IMR-90 (cell line): Measurements from ENCODE around the gene DTD1. TPM values are rescaled to one million over a fixed set of nuclear protein-coding genes. Genes with fewer than 3 reads are reported as not detected.

Experiments
- ATAC-seq: fragments of 200-7000 bp; cut with Tn5 transposase; 2 replicates; pipeline ENCODE4 v1.9.1; 2020; ENCODE audit warnings: low read depth, mild to moderate bottlenecking, moderate library complexity
- BruUV-seq: library from RNA; stranded (reverse); fragments of 400-500 nt; replicated peaks from 2 replicates; lab custom pipeline; 2021; lab: Mats Ljungman, UMichigan
- CTCF ChIA-PET: fragments of 300-600 bp; formaldehyde crosslinking; extraction: SDS; loops from one replicate; lab custom pipeline; 2021; ENCODE audit warnings: antibody characterized with exemption; lab: Yijun Ruan, JAX
- POLR2A ChIA-PET: fragments of 300-600 bp; sonication (Branson Sonifier 250); formaldehyde crosslinking; loops from one replicate; lab custom pipeline; 2022; ENCODE audit warnings: antibody characterized with exemption; ENCODE audit not compliant: unreplicated experiment; lab: Charles Lee
- DNase-seq: peaks from one replicate; pipeline ENCODE4 v3.0.0; 2013
- H2AFZ ChIP-seq: replicated peaks from 2 replicates; pipeline ENCODE3; 2013; ENCODE audit warnings: low read length, mild to moderate bottlenecking; ENCODE audit not compliant: poor library complexity
- H2AK5ac ChIP-seq: 2 replicates; pipeline ENCODE4 v1.6.1; 2013; ENCODE audit warnings: low read depth, low read length, inconsistent platforms
- H2AK9ac ChIP-seq: replicated peaks from 2 replicates; pipeline ENCODE3; 2013; ENCODE audit warnings: mild to moderate bottlenecking, low read depth, low read length, moderate library complexity; ENCODE audit not compliant: poor library complexity
- H2BK120ac ChIP-seq: 2 replicates; pipeline ENCODE4 v1.6.1; 2013; ENCODE audit warnings: low read depth, low read length, inconsistent platforms
- H2BK15ac ChIP-seq: 3 replicates; pipeline ENCODE4 v1.6.1; 2013; ENCODE audit warnings: low read depth, low read length, inconsistent platforms
- H2BK20ac ChIP-seq: 2 replicates; pipeline ENCODE4 v1.6.1; 2013; ENCODE audit warnings: low read depth, mild to moderate bottlenecking, inconsistent platforms, low read length, moderate library complexity
- H2BK5ac ChIP-seq: 2 replicates; pipeline ENCODE4 v1.6.1; 2013; ENCODE audit warnings: mild to moderate bottlenecking, low read depth, low read length, inconsistent platforms; ENCODE audit not compliant: poor library complexity, severe bottlenecking
- H3K14ac ChIP-seq: replicated peaks from 2 replicates; pipeline ENCODE4 v1.6.1; 2013; ENCODE audit warnings: low read depth, low read length, inconsistent platforms
- H3K18ac ChIP-seq: 2 replicates; pipeline ENCODE4 v1.6.1; 2013; ENCODE audit warnings: low read depth, low read length, control low read depth
- H3K23ac ChIP-seq: 2 replicates; pipeline ENCODE4 v1.6.1; 2013; ENCODE audit warnings: low read depth, low read length, inconsistent platforms
- H3K27ac ChIP-seq: 2 replicates; pipeline ENCODE4 v1.5.1; 2013; ENCODE audit warnings: mild to moderate bottlenecking, control low read depth, low read length; ENCODE audit not compliant: insufficient read depth
- H3K27me3 ChIP-seq: 2 replicates; pipeline ENCODE4 v1.6.1; 2013; ENCODE audit warnings: low read length; ENCODE audit not compliant: control insufficient read depth, insufficient read depth
- H3K36me3 ChIP-seq: 2 replicates; pipeline ENCODE4 v1.6.1; 2013; ENCODE audit warnings: low read length, mixed read lengths; ENCODE audit not compliant: control insufficient read depth, insufficient read depth
- H3K4ac ChIP-seq: 2 replicates; pipeline ENCODE4 v1.6.1; 2013; ENCODE audit warnings: low read depth, low read length, inconsistent platforms
- H3K4me1 ChIP-seq: 2 replicates; pipeline ENCODE4 v1.6.1; 2013; ENCODE audit warnings: low read length, mixed read lengths; ENCODE audit not compliant: control insufficient read depth, insufficient read depth
- H3K4me2 ChIP-seq: 2 replicates; pipeline ENCODE4 v1.6.1; 2013; ENCODE audit warnings: low read depth, mild to moderate bottlenecking, control low read depth, low read length, moderate library complexity
- H3K4me3 ChIP-seq: 2 replicates; pipeline ENCODE4 v1.5.1; 2013; ENCODE audit warnings: low read depth, mild to moderate bottlenecking, control low read depth, low read length, moderate library complexity; ENCODE audit not compliant: insufficient read depth
- H3K56ac ChIP-seq: 2 replicates; pipeline ENCODE4 v1.6.1; 2013; ENCODE audit warnings: low read length, inconsistent platforms; ENCODE audit not compliant: insufficient read depth; ENCODE audit errors: extremely low read depth
- H3K79me1 ChIP-seq, 2 experiments: 2 replicates each; pipeline ENCODE4 v1.6.1; 2013; ENCODE audit warnings: low read length in 2 of 2, inconsistent platforms in 1 of 2, low read depth in 1 of 2
- H3K9ac ChIP-seq: 2 replicates; pipeline ENCODE4 v1.6.1; 2013; ENCODE audit warnings: low read depth, low read length, control low read depth
- H3K9me1 ChIP-seq: 2 replicates; pipeline ENCODE4 v1.6.1; 2013; ENCODE audit warnings: low read length, inconsistent platforms; ENCODE audit not compliant: insufficient read depth
- H3K9me3 ChIP-seq: 2 replicates; pipeline ENCODE4 v1.6.1; 2013; ENCODE audit warnings: low read length; ENCODE audit not compliant: control insufficient read depth, insufficient read depth
- H4K20me1 ChIP-seq: 2 replicates; pipeline ENCODE4 v1.6.1; 2013; ENCODE audit warnings: low read length, inconsistent platforms; ENCODE audit not compliant: insufficient read depth
- H4K5ac ChIP-seq: 2 replicates; pipeline ENCODE4 v1.6.1; 2013; ENCODE audit warnings: mild to moderate bottlenecking, low read depth, low read length, control low read depth
- H4K8ac ChIP-seq, 2 experiments: 2 replicates each; pipeline ENCODE4 v1.6.1; 2013; ENCODE audit warnings: low read depth in 2 of 2, low read length in 2 of 2, control low read depth in 1 of 2, inconsistent platforms in 1 of 2
- H4K91ac ChIP-seq: 2 replicates; pipeline ENCODE4 v1.6.1; 2013; ENCODE audit warnings: low read depth, low read length, inconsistent platforms; ENCODE audit not compliant: insufficient read depth
- FOS ChIP-seq: fragments of 150-350 bp; IDR thresholded peaks from 2 replicates; pipeline ENCODE4 v1.6.1; 2016; ENCODE audit warnings: low read depth, low read length
- NFE2L2 ChIP-seq: fragments of 150-350 bp; IDR thresholded peaks from 2 replicates; pipeline ENCODE4 v1.6.1; 2016; ENCODE audit warnings: low read depth, mild to moderate bottlenecking, low read length
- POLR2A ChIP-seq: IDR thresholded peaks from 2 replicates; pipeline ENCODE4 v1.6.1; 2012; ENCODE audit warnings: mild to moderate bottlenecking, low read depth, low read length
- WGBS, 2 experiments: methylation state at CpG; one replicate each; pipeline versions ENCODE4 v1.1.5 to v1.1.7; 2013; ENCODE audit warnings: missing lambda C conversion rate in 2 of 2; ENCODE audit not compliant: insufficient read length in 1 of 2; ENCODE audit errors: extremely low coverage in 2 of 2; 5-methylcytosine and 5-hydroxymethylcytosine counted together
- dilution Hi-C: fragments of 300-500 bp; cut with HindIII; formaldehyde crosslinking; loops from one replicate; pipeline ENCODE4 v1.14.3; 2018; ENCODE audit warnings: low sequenced_read_pairs; ENCODE audit not compliant: unreplicated experiment
- in situ Hi-C: fragments of 300-500 bp; cut with MboI; formaldehyde crosslinking; loops from 3 replicates; pipeline ENCODE4 v1.14.3; 2019; ENCODE audit warnings: low sequenced_read_pairs, inconsistent platforms, mixed read lengths
- intact Hi-C: fragments of 100-400 bp; cut with micrococcal nuclease; formaldehyde crosslinking; loops from 2 replicates; pipeline ENCODE4 v1.10.0; 2022
- polyA plus RNA-seq, 3 experiments: library from polyadenylated mRNA; depleted of rRNA; stranded (reverse); fragments of >200 nt; gene quantifications; 2 replicates each; pipeline ENCODE4 v1.2.3, GENCODE V29; 2012; ENCODE audit warnings: low replicate concordance in 1 of 3
- total RNA-seq: library from RNA; depleted of rRNA; stranded (reverse); fragments of >200 nt; gene quantifications from 2 replicates; pipeline ENCODE4 v1.2.3, GENCODE V29; 2012
- TF ChIP-seq, protein P1 (sequence below): fragments of 150-350 bp; IDR thresholded peaks from 2 replicates; pipeline ENCODE4 v1.6.1; 2017; ENCODE audit warnings: mild to moderate bottlenecking, antibody characterized with exemption, low read length, low read depth
- TF ChIP-seq, protein P2 (sequence below): conservative IDR thresholded peaks from 2 replicates; pipeline ENCODE4 v1.5.1; 2012; ENCODE audit warnings: mild to moderate bottlenecking, low read depth, low read length, improper control_type of control experiment
- TF ChIP-seq, protein P3 (sequence below): fragments of 150-350 bp; IDR thresholded peaks from 2 replicates; pipeline ENCODE4 v1.6.1; 2016; ENCODE audit warnings: low read depth, mild to moderate bottlenecking, low read length, moderate library complexity, borderline replicate concordance

The DTD1 gene
- total and polyA plus RNA-seq, 2 of the 4 experiments (the other 2 are of a cell fraction), result 73.1 to 101 TPM

DNA sequence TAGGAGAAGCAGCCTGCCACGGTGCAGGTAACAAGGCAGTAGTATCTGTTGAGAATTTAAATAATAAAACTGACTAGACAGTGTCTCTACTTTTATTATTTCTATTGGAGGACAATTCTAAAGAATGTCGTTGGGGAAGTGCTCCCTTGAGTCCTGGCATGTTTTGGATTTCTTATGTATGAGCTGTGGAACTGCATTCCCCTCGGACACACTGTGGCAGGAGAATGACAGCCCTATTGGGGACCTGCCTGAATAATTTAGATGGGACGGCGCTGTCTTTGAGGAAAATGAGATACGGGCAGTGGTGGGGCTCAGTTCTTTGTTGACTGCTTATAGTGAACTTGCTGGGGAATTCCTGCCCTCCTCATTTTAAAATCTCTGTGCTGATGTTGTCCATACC is 223.3 kb downstream of the DTD1 start:
- Histone ChIP-seq H2BK120ac (no peak overlapping the region), H3K18ac (no peak overlapping the region), H2BK5ac (no peak overlapping the region), H2BK20ac (no peak overlapping the region), H3K9me3 (no peaks in the 10 kb centered on the region), H3K23ac (no peak overlapping the region), H3K4me3 (no peak overlapping the region), H4K91ac (no peak overlapping the region), H3K4me1 (no peaks in the 10 kb centered on the region), H3K56ac (no peak overlapping the region), H3K9me1 (no peaks in the 10 kb centered on the region; the same call in 1 of the 2 replicates), H2AK5ac (no peak overlapping the region), H3K4me2 (no peak overlapping the region), H3K27me3 (peaks cover 2% of the 10 kb centered on the region; the same call in 1 of the 2 replicates), H3K27ac (no peak overlapping the region), H4K5ac (no peak overlapping the region), H2BK15ac (no peak overlapping the region), H3K4ac (no peak overlapping the region), H3K9ac (no peak overlapping the region), H2AK9ac (no peak overlapping the region), H4K8ac (no peak overlapping the region), H3K14ac (no peak overlapping the region), H2AFZ (no peak overlapping the region), H3K79me1 (no peaks in the 10 kb centered on the region), H4K20me1 (no peaks in the 10 kb centered on the region), H3K36me3 (no peaks in the 10 kb centered on the region)
- TF ChIP-seq, protein P1, sequence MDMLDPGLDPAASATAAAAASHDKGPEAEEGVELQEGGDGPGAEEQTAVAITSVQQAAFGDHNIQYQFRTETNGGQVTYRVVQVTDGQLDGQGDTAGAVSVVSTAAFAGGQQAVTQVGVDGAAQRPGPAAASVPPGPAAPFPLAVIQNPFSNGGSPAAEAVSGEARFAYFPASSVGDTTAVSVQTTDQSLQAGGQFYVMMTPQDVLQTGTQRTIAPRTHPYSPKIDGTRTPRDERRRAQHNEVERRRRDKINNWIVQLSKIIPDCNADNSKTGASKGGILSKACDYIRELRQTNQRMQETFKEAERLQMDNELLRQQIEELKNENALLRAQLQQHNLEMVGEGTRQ, result no peak
- TF ChIP-seq, protein P2, sequence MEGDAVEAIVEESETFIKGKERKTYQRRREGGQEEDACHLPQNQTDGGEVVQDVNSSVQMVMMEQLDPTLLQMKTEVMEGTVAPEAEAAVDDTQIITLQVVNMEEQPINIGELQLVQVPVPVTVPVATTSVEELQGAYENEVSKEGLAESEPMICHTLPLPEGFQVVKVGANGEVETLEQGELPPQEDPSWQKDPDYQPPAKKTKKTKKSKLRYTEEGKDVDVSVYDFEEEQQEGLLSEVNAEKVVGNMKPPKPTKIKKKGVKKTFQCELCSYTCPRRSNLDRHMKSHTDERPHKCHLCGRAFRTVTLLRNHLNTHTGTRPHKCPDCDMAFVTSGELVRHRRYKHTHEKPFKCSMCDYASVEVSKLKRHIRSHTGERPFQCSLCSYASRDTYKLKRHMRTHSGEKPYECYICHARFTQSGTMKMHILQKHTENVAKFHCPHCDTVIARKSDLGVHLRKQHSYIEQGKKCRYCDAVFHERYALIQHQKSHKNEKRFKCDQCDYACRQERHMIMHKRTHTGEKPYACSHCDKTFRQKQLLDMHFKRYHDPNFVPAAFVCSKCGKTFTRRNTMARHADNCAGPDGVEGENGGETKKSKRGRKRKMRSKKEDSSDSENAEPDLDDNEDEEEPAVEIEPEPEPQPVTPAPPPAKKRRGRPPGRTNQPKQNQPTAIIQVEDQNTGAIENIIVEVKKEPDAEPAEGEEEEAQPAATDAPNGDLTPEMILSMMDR, result no peak
- TF ChIP-seq, protein P3, sequence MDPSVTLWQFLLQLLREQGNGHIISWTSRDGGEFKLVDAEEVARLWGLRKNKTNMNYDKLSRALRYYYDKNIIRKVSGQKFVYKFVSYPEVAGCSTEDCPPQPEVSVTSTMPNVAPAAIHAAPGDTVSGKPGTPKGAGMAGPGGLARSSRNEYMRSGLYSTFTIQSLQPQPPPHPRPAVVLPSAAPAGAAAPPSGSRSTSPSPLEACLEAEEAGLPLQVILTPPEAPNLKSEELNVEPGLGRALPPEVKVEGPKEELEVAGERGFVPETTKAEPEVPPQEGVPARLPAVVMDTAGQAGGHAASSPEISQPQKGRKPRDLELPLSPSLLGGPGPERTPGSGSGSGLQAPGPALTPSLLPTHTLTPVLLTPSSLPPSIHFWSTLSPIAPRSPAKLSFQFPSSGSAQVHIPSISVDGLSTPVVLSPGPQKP, result no peak
- TF ChIP-seq NFE2L2 (no peak), FOS (no peak), POLR2A (no peak)
- 42% methylated on average over 3 of the region's 6 CpGs; no CpG with 5 or more reads in 1 of the 2 experiments for WGBS, 2 experiments
- BruUV-seq, result no TSS peak
- CTCF ChIA-PET, result no interaction called here
- in situ Hi-C loops, result no loop called here
- dilution Hi-C loops, result no loop called here
- DNase-seq (no peak), ATAC-seq (no peak)
- POLR2A ChIA-PET, result no interaction called here
- intact Hi-C loops, result no loop called here
